Endothelial cell (in vitro differentiated cells): ENCODE data around the gene IL6R. TPM values are rescaled to one million over a fixed set of nuclear protein-coding genes. Genes with fewer than 3 reads are reported as not detected.

Source experiments
- DNase-seq: peaks from one replicate; pipeline ENCODE4 v3.0.0; 2021; ENCODE audit warnings: low spot score
- H3K27ac Mint-ChIP-seq: one replicate; pipeline ENCODE4 v1.8.0; 2021; ENCODE audit warnings: mixed read lengths, inconsistent platforms; ENCODE audit not compliant: unreplicated experiment
- H3K27me3 Mint-ChIP-seq: one replicate; pipeline ENCODE4 v1.8.0; 2021; ENCODE audit warnings: mild to moderate bottlenecking, moderate library complexity, mixed read lengths, inconsistent platforms; ENCODE audit not compliant: unreplicated experiment
- H3K36me3 Mint-ChIP-seq: one replicate; pipeline ENCODE4 v1.8.0; 2021; ENCODE audit warnings: mild to moderate bottlenecking, low read depth, mixed read lengths, inconsistent platforms; ENCODE audit not compliant: unreplicated experiment
- H3K4me1 Mint-ChIP-seq: one replicate; pipeline ENCODE4 v1.8.0; 2021; ENCODE audit warnings: mild to moderate bottlenecking, mixed read lengths, inconsistent platforms; ENCODE audit not compliant: unreplicated experiment
- H3K4me3 Mint-ChIP-seq: one replicate; pipeline ENCODE4 v1.8.0; 2021; ENCODE audit warnings: mild to moderate bottlenecking, mixed read lengths, inconsistent platforms; ENCODE audit not compliant: unreplicated experiment
- H3K9me3 Mint-ChIP-seq: one replicate; pipeline ENCODE4 v1.8.0; 2021; ENCODE audit warnings: mixed read lengths, inconsistent platforms; ENCODE audit not compliant: unreplicated experiment
- CTCF ChIP-seq: fragments of 200-600 bp; sonication (generic); IDR thresholded peaks from one replicate; pipeline ENCODE4 v1.5.0; 2021; ENCODE audit warnings: antibody characterized with exemption; ENCODE audit not compliant: unreplicated experiment
- total RNA-seq: library from RNA; stranded (reverse); fragmentation: NEBNext Ultra II Directional; extraction: Animal tissue kit (Norgen Biotek cat#: 25700); gene quantifications from one replicate; pipeline ENCODE4 v1.2.1, GENCODE V29; 2021; ENCODE audit not compliant: unreplicated experiment

IL6R gene
- total RNA-seq, 1 donor from 2014 or later: 1.0 TPM

DNA sequence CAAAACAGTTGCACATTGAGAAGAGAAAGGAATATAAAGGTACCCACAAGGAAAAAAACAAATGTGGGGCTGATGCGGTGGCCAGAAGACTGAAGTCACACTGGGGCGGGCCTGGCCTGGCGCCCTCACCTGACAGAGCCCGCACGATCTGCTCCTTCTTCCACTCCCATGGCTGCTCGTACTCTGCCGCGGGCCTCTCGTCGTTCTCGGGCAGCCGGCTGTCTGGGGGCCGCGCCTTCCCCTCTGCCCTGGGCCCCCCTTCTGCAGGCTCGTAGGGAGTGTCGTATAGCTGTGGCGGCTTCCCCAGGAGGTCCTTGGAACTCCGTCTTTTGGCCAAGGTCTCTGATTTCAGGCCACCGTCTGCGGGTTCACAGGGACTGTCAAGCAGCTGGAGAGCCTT is 83.8 kb downstream of the IL6R start:
- Mint-ChIP-seq H3K27me3 (peaks cover 24% of the 10 kb centered on the region), H3K4me1 (peaks cover 82% of the 10 kb centered on the region), H3K9me3 (no peaks in the 10 kb centered on the region), H3K4me3 (peak overlapping the region; percentile 69), H3K36me3 (peaks cover 64% of the 10 kb centered on the region), H3K27ac (peak overlapping the region; percentile 67)
- no peak for DNase-seq
- TF ChIP-seq CTCF: no peak

GRCh38 chr1:154489695-154490274 is 84.6 kb downstream of the IL6R start:
- H3K9me3 Mint-ChIP-seq: no peaks in the 10 kb centered on the region
- peaks cover 58% of the 10 kb centered on the region for H3K36me3 Mint-ChIP-seq
- H3K27me3 Mint-ChIP-seq: peaks cover 20% of the 10 kb centered on the region
- DNase-seq: no peak
- H3K4me1 Mint-ChIP-seq: peaks cover 83% of the 10 kb centered on the region
- no peak for TF ChIP-seq CTCF
- H3K27ac Mint-ChIP-seq: peak overlapping the region; percentile 54
- peak overlapping the region; percentile 51 for H3K4me3 Mint-ChIP-seq

DNA sequence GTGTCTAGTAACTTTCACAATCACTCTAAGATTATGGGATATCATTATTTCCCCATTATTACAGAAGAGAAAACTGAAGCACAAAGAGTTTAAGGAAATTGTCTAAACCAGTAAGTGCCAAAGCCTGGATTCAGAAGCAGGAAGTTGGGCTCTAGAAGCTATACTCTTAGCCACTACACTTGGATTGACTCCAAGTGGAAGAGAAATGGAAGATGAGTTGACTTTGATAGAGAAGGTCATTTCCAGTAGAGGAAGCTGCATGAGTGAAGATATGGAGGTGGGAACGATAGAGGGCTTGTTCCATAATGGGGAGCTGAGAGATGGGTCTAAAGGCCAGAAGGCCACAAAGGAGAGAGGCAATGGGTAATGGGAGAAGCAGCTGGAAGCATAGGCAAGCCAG is 85.2 kb downstream of the IL6R start:
- peaks cover 20% of the 10 kb centered on the region for H3K27me3 Mint-ChIP-seq
- H3K36me3 Mint-ChIP-seq: peaks cover 53% of the 10 kb centered on the region
- peaks cover 83% of the 10 kb centered on the region for H3K4me1 Mint-ChIP-seq
- H3K4me3 Mint-ChIP-seq: peak overlapping the region; percentile 8
- peak overlapping the region; percentile 16 for H3K27ac Mint-ChIP-seq
- no peaks in the 10 kb centered on the region for H3K9me3 Mint-ChIP-seq
- DNase-seq: no peak
- no peak for TF ChIP-seq CTCF

DNA sequence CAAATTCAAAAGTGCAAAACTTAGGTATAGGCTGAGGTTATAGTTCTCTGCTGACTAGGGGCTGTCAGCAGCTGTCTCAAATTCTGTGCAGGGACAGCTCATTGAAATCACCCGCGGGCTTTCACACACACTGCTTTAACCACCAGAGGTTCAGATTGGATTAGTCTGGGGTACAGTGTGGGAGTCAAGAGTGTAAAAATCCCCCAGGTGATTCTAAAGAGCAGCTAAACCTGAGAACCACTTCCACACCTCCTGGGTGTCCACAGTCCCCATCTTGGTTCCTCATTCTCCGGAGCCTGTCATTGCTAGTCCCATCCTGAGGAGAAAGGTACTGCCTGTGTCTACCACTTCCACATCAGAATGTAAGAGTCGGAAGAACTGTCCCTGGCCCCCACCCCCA is 87.0 kb downstream of the IL6R start:
- Mint-ChIP-seq H3K4me1 (peaks cover 81% of the 10 kb centered on the region), H3K36me3 (peaks cover 42% of the 10 kb centered on the region), H3K9me3 (no peaks in the 10 kb centered on the region), H3K27me3 (peaks cover 14% of the 10 kb centered on the region), H3K27ac (peak overlapping the region; percentile 97), H3K4me3 (peak overlapping the region; percentile 77)
- TF ChIP-seq CTCF: no peak
- no peak for DNase-seq

DNA sequence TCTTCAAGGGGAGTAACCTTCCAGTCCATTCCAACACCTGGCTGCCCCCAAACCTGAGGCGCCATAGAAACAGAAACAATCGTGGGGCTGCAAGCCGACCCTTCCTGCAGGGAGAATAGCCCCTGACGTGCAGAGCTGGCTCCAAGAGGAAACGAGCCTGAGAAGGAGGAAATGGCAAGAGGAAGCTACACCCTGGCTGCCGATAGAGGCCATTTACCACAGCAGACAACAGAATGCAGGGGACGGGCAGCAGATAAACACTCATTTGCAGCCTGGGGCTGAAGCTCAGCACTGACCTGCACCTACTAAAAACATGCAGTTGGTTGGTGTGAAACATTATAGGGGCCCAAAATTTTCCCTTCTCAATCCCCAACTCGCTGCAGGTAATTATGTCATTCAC is 88.1 kb downstream of the IL6R start:
- peaks cover 83% of the 10 kb centered on the region for H3K4me1 Mint-ChIP-seq
- H3K27ac Mint-ChIP-seq: peak overlapping the region; percentile 97
- H3K9me3 Mint-ChIP-seq: no peaks in the 10 kb centered on the region
- peaks cover 12% of the 10 kb centered on the region for H3K27me3 Mint-ChIP-seq
- peak; percentile 62 for DNase-seq
- H3K36me3 Mint-ChIP-seq: peaks cover 39% of the 10 kb centered on the region
- peak overlapping the region; percentile 57 for H3K4me3 Mint-ChIP-seq
- TF ChIP-seq CTCF: no peak
